ENCODE results near the gene ZNF469.

ZNF469 gene

DNA sequence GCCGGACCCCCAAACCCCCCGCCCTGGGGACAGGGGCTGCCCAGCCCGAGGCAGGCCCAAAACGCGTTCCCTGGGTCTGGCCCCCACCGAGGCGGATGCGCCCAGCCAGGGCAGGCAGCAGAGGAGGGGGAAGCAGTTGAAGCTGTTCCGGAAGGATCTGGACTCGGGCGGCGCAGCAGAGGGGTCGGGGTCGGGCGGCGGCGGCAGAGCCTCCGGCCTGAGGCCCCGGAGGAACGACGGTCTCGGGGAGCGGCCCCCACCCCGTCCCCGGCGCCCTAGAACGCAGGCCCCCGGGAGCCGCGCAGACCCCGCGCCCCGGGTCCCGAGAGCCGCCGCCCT, 47.4 kb downstream of the ZNF469 start:
- no peak for DNase-seq (ENCODE audit: low read depth)
- H3K4me3 ChIP-seq (ENCODE audit: control insufficient read depth, low read depth, low read length), result no peak overlapping the region
- TF ChIP-seq, protein P1, sequence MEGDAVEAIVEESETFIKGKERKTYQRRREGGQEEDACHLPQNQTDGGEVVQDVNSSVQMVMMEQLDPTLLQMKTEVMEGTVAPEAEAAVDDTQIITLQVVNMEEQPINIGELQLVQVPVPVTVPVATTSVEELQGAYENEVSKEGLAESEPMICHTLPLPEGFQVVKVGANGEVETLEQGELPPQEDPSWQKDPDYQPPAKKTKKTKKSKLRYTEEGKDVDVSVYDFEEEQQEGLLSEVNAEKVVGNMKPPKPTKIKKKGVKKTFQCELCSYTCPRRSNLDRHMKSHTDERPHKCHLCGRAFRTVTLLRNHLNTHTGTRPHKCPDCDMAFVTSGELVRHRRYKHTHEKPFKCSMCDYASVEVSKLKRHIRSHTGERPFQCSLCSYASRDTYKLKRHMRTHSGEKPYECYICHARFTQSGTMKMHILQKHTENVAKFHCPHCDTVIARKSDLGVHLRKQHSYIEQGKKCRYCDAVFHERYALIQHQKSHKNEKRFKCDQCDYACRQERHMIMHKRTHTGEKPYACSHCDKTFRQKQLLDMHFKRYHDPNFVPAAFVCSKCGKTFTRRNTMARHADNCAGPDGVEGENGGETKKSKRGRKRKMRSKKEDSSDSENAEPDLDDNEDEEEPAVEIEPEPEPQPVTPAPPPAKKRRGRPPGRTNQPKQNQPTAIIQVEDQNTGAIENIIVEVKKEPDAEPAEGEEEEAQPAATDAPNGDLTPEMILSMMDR (conservative IDR thresholded peaks at IDR 0.05; ENCODE audit: control insufficient read depth, insufficient read depth, low read depth, low read length), result no peak

GRCh38 chr16:88430524-88431446, 48.0 kb downstream of the ZNF469 start:
- DNase-seq (ENCODE audit: low read depth), result no peak
- no peak overlapping the region for H3K4me3 ChIP-seq (ENCODE audit: control insufficient read depth, low read depth, low read length)
- TF ChIP-seq, protein P1 (conservative IDR thresholded peaks at IDR 0.05; ENCODE audit: control insufficient read depth, insufficient read depth, low read depth, low read length), result no peak

DNA sequence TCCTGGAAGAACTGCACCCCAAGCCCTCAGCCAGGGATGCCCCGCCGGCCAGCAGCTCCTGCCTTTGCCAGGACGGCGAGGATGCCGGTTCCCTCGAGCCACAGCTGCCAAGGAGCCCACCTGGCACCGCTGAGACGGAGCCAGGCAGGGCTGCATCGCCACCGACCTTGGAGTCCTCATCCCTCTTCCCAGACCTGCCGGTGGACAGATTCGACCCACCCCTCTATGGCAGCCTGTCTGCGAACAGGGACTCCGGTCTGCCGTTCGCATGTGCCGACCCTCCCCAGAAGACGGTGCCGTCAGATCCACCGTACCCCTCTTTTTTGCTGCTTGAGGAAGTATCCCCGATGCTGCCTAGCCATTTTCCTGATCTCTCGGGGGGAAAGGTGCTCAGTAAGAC, 48.9 kb downstream of the ZNF469 start:
- no peak overlapping the region for H3K4me3 ChIP-seq (ENCODE audit: control insufficient read depth, low read depth, low read length)
- TF ChIP-seq, protein P1 (conservative IDR thresholded peaks at IDR 0.05; ENCODE audit: control insufficient read depth, insufficient read depth, low read depth, low read length), result no peak

GRCh38 chr16:88432174-88432573, 49.4 kb downstream of the ZNF469 start:
- H3K4me3 ChIP-seq (ENCODE audit: control insufficient read depth, low read depth, low read length), result no peak overlapping the region
- DNase-seq (ENCODE audit: low read depth), result no peak
- TF ChIP-seq, protein P1 (conservative IDR thresholded peaks at IDR 0.05; ENCODE audit: control insufficient read depth, insufficient read depth, low read depth, low read length), result no peak

More for the DNA sequence above, 48.9 kb downstream of the ZNF469 start:
- DNase-seq (ENCODE audit: low read depth), result no peak

All from fibroblast of mammary gland (primary cell).